GM12875 (cell line): ENCODE data around the gene EEF1A2.
A peak's percentile ranks its signal among the peaks of the same experiment; 100 is the strongest.
"Not testable (repeated sequence)": the region's sequence is repeated elsewhere in the genome, so short reads cannot be mapped to it uniquely, and the experiment has no call there.

Source experiments
- H3K4me3 ChIP-seq: one replicate; pipeline ENCODE4 v1.5.1; 2011; ENCODE audit warnings: low read depth, low read length, control low read depth
- CTCF ChIP-seq: IDR thresholded peaks from 2 replicates; pipeline ENCODE4 v1.5.1; 2011; ENCODE audit warnings: low read depth, mild to moderate bottlenecking, control low read depth, inconsistent platforms, low read length, moderate library complexity, borderline replicate concordance; ENCODE audit not compliant: insufficient read depth

EEF1A2 gene

DNA sequence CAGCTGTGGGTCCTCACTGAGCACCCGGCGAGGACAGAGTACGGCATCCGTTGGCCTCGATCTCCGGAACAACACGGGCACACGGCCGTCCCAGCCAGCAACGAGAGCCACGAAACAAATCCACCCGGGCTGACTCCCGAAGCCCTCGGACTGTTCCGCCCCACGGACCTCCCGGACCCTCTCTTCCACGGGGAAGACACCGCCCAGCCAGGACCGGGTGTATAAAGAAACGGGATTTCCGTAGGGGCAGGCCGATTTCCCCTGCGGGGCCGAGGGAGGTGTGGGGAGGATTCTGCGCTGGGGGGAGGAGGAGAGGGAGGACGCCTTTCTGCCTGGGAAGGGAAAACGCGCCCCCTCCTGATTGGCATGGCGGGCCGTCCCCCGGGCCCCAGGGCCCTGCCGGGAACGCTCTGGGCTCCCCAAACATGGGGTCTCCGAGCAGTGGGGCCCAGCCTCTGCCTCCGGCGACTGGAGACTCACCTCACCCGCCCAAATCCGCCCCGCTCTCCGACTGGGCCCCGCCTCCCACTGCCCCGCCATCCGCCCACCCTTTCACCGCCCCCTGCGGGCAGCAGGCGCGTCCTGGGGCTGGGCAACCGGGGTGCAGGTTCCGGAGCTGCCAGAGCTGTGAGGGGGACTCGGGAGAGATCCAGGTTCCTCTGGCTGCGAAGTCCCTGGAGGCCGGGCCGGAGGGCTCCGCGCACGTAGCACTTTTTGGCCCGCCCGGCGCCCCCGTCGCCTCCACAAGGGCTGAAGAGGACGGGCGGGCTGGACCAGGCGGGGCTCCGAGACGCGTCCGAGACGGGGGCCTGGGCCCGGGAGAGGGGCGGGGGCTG lies 21.0 kb upstream of the EEF1A2 start:
- peak overlapping the region; percentile 83 for H3K4me3 ChIP-seq
- 0 out of 2 replicates have a peak, but pooled peaks have one; percentile 16 for TF ChIP-seq CTCF

- TF ChIP-seq CTCF = no peak
- H3K4me3 ChIP-seq = no peak overlapping the region
These were observed 20.2 kb upstream of the EEF1A2 start for GRCh38 chr20:63518946-63519667.

DNA sequence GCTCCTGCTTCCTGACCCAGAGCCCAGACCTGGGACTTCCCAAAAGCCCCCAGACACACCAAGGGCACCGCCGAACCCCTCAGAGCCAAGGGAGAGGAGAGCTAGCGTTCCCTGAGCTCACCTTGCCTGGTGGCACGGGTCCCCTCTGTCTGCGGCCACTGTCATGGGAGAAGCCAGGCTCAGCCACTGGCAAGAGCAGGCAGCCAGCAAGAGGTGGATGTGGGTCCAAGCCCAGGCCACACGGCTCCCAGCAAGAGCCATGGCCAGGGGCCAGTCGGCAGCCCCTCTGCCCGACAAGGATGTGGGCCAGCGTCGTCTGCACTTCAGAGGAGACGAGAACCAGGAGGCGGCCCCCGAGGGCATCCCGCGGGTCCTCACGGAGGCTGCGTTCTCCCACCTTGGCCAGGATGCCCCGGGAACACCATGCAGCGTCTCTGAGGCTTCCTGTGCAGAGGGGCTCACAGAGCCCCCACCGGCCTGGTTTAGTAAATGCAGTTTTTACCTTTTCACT lies 19.5 kb upstream of the EEF1A2 start:
- H3K4me3 ChIP-seq = no peak overlapping the region
- no peak for TF ChIP-seq CTCF

DNA sequence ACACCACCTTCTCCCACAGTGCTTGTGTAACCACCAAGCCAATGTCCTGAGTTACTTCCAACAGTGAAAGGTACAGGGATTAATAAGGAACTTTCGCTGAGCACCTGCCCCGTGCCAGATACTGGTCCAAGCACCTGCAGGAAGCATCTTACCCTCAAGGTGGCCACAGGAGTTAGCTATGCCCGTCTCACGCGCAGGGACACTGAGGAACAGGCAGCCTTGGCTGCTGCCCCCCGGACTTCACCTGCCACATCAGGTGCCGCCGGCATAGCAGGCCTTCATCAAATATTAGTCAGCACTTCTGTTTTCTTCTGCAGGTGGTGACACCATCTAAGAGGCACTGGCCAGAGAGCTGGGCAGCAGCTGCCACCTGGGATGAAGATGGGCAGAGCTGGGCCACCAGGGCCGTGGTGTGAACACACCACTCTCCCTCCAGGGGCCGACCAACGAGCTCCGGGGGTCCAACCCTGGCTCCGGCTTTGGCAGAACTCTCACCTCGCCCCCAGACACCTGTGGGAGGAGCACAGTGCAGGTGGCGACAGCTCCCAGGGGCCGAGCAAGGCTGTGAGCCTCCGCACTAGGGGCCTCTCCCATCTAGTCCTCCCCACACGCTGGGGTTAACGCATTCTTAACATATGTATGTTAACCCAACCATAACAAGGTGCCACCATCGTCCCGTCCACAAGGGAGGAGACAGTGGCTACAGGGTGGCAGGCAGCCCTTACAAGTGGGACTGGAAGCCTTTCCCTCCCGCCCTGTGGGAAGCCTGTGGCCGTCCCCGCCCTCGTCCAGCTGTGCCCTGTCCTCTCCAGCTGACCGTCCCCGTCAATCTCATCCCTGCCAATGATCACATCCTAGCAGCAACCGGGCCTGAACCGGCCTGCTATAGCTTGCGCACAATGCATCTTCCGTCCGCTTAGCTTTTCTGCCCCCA lies 18.8 kb upstream of the EEF1A2 start:
- no peak for TF ChIP-seq CTCF
- H3K4me3 ChIP-seq = no peak overlapping the region

GRCh38 chr20:63514520-63514919 lies 15.6 kb upstream of the EEF1A2 start:
- H3K4me3 ChIP-seq = not testable (repeated sequence)

DNA sequence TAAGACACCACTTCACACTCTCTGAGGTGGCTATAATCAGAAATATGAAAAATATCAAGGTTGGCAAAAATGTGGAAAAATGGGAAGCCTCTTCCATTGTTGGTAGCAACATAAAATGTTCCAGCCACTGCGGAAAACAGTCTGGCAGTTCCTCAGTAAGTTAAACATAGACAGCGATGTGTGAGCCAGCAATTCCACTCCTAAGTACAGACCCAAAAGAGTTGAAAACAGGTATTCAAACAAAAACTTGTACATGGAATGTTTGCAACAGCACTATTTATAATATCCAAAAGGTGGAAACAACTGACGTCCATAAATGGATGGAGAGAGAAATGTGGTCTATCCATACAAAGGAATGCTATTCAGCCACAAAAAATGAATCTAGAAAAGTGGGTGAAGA lies 14.3 kb upstream of the EEF1A2 start:
- TF ChIP-seq CTCF = no peak

GRCh38 chr20:63509088-63509564 lies 10.2 kb upstream of the EEF1A2 start:
- H3K4me3 ChIP-seq = no peak overlapping the region
- TF ChIP-seq CTCF = no peak

More for the DNA sequence above, 14.3 kb upstream of the EEF1A2 start:
- no peak overlapping the region for H3K4me3 ChIP-seq
